HCT116 (cell line): Measurements from ENCODE around the gene SEMA6A. TPM values are rescaled to one million over a fixed set of nuclear protein-coding genes. Genes with fewer than 3 reads are reported as not detected.

Experiments
- ATAC-seq: fragments of 200-7000 bp; cut with Tn5 transposase; 2 replicates; pipeline ENCODE4 v1.9.1; 2020; ENCODE audit warnings: mild to moderate bottlenecking, moderate library complexity
- BruUV-seq: library from RNA; stranded (reverse); fragments of 400-500 nt; replicated peaks from 2 replicates; lab custom pipeline; 2021; lab: Mats Ljungman, UMichigan
- CTCF ChIA-PET: fragments of 300-600 bp; sonication (Branson Sonifier 250); formaldehyde crosslinking; loops from one replicate; lab custom pipeline; 2021; ENCODE audit warnings: antibody characterized with exemption; lab: Charles Lee
- POLR2A ChIA-PET: fragments of 300-600, 350-600 bp; sonication (Branson Sonifier 250); formaldehyde crosslinking; loops from one replicate; lab custom pipeline; 2021; ENCODE audit warnings: antibody characterized with exemption; lab: Charles Lee
- RAD21 ChIA-PET, 2 experiments: fragments of 300-600 bp; sonication (Branson Sonifier 250); formaldehyde crosslinking; loops; one replicate each; lab custom pipeline; 2023; ENCODE audit warnings: low total read pairs in 2 of 2; ENCODE audit not compliant: uncharacterized antibody in 2 of 2, unreplicated experiment in 2 of 2, low non-redundant PET in 1 of 2; lab: Charles Lee
- DNase-seq: peaks from one replicate; pipeline ENCODE4 v3.0.0-alpha.2; 2010; ENCODE audit warnings: low read depth, low spot score
- H2AFZ ChIP-seq: fragments of 200-600 bp; shearing (Covaris generic), sonication (generic); 2 replicates; pipeline ENCODE4 v1.6.1; 2017; ENCODE audit warnings: low read depth, mixed run types, mixed read lengths, antibody characterized with exemption, low read length; ENCODE audit not compliant: poor library complexity, severe bottlenecking
- H3K27ac ChIP-seq: 2 replicates; pipeline ENCODE4 v1.5.1; 2012; ENCODE audit warnings: low read depth, low read length
- H3K27me3 ChIP-seq: fragments of 200-600 bp; sonication (generic); 2 replicates; pipeline ENCODE4 v1.6.1; 2016; ENCODE audit warnings: mixed run types, low read length, mixed read lengths; ENCODE audit not compliant: insufficient read depth
- H3K36me3 ChIP-seq, 2 experiments: fragments of 200-500 bp in 1 of 2; fragments of 200-600 bp in 1 of 2; sonication (Bioruptor generic) in 1 of 2; sonication (generic) in 1 of 2; 2 replicates each; pipeline versions ENCODE4 v1.5.1 to v1.6.1; 2014 to 2016; ENCODE audit warnings: low read length in 2 of 2, inconsistent platforms in 1 of 2, mixed read lengths in 1 of 2, mixed run types in 1 of 2; ENCODE audit not compliant: insufficient read depth in 2 of 2, control insufficient read depth in 1 of 2
- H3K4me1 ChIP-seq, 2 experiments: fragments of 200-600 bp in 1 of 2; sonication (generic) in 1 of 2; 2 replicates each; pipeline versions ENCODE4 v1.5.1 to v1.6.1; 2012 to 2017; ENCODE audit warnings: low read length in 2 of 2, inconsistent platforms in 1 of 2, mild to moderate bottlenecking in 1 of 2, mixed read lengths in 1 of 2, mixed run types in 1 of 2, moderate library complexity in 1 of 2; ENCODE audit not compliant: insufficient read depth in 2 of 2, control insufficient read depth in 1 of 2
- H3K4me2 ChIP-seq: fragments of 200-600 bp; sonication (generic); 2 replicates; pipeline ENCODE4 v1.6.1; 2017; ENCODE audit warnings: mixed run types, low read length, mixed read lengths
- H3K4me3 ChIP-seq, 2 experiments: fragments of 200-600 bp in 1 of 2; sonication (generic) in 1 of 2; replicated peaks in 1 of 2; 2 replicates each; pipeline ENCODE4 v1.5.1; 2011 to 2016; ENCODE audit warnings: low read length in 2 of 2, control low read depth in 1 of 2, low read depth in 1 of 2, mild to moderate bottlenecking in 1 of 2, mixed read lengths in 1 of 2, mixed run types in 1 of 2
- H3K79me2 ChIP-seq: fragments of 200-600 bp; sonication (generic); 2 replicates; pipeline ENCODE4 v1.6.1; 2017; ENCODE audit warnings: mild to moderate bottlenecking, mixed run types, low read length, moderate library complexity, mixed read lengths; ENCODE audit not compliant: insufficient read depth
- H3K9ac ChIP-seq: fragments of 200-600 bp; sonication (generic); 2 replicates; pipeline ENCODE4 v1.6.1; 2016; ENCODE audit warnings: low read length, mixed read lengths
- H3K9me2 ChIP-seq: fragments of 200-600 bp; sonication (generic), shearing (Covaris generic); 2 replicates; pipeline ENCODE4 v1.6.1; 2017; ENCODE audit warnings: mixed run types, mild to moderate bottlenecking, moderate library complexity; ENCODE audit not compliant: insufficient read depth
- H3K9me3 ChIP-seq, 2 experiments: fragments of 200-500 bp in 1 of 2; fragments of 200-600 bp in 1 of 2; sonication (Bioruptor generic) in 1 of 2; sonication (generic) in 1 of 2; 2 replicates each; pipeline ENCODE4 v1.6.1; 2014 to 2017; ENCODE audit warnings: low read length in 2 of 2, mixed read lengths in 2 of 2, inconsistent platforms in 1 of 2, low read depth in 1 of 2, mild to moderate bottlenecking in 1 of 2, mixed run types in 1 of 2, moderate library complexity in 1 of 2; ENCODE audit not compliant: control insufficient read depth in 1 of 2, insufficient read depth in 1 of 2
- H4K20me1 ChIP-seq: fragments of 200-600 bp; sonication (generic), shearing (Covaris generic); 2 replicates; pipeline ENCODE4 v1.6.1; 2017; ENCODE audit warnings: mixed run types, mild to moderate bottlenecking, moderate library complexity; ENCODE audit not compliant: insufficient read depth
- ATF3 ChIP-seq: IDR thresholded peaks from 2 replicates; pipeline ENCODE4 v1.6.1; 2012
- CBX3 ChIP-seq: IDR thresholded peaks from 2 replicates; pipeline ENCODE4 v1.6.1; 2012; ENCODE audit warnings: low read depth
- CEBPB ChIP-seq: IDR thresholded peaks from 2 replicates; pipeline ENCODE4 v1.6.1; 2012; ENCODE audit warnings: low read depth
- CTCF ChIP-seq, 3 experiments: fragments of 200-600 bp in 1 of 3; sonication (generic) in 1 of 3; IDR thresholded peaks in 2 of 3; conservative IDR thresholded peaks in 1 of 3; 2 replicates each; pipeline ENCODE4 v1.5.1; 2012 to 2017; ENCODE audit warnings: low read depth in 2 of 3, low read length in 2 of 3, antibody characterized with exemption in 1 of 3, borderline replicate concordance in 1 of 3, control low read depth in 1 of 3, mild to moderate bottlenecking in 1 of 3, mixed read lengths in 1 of 3, mixed run types in 1 of 3, moderate library complexity in 1 of 3; ENCODE audit not compliant: insufficient read depth in 1 of 3
- EGR1 ChIP-seq: IDR thresholded peaks from 2 replicates; pipeline ENCODE4 v1.6.1; 2012; ENCODE audit warnings: low read depth
- FOSL1 ChIP-seq: IDR thresholded peaks from 2 replicates; pipeline ENCODE4 v1.6.1; 2012; ENCODE audit warnings: low read depth
- JUND ChIP-seq: IDR thresholded peaks from 2 replicates; pipeline ENCODE4 v1.6.1; 2012
- POLR2A ChIP-seq: IDR thresholded peaks from 2 replicates; pipeline ENCODE4 v1.7.0; 2011; ENCODE audit warnings: borderline replicate concordance; ENCODE audit not compliant: insufficient read depth, insufficient read length; ENCODE audit errors: extremely low read depth
- POLR2AphosphoS5 ChIP-seq: IDR thresholded peaks from 2 replicates; pipeline ENCODE4 v1.6.1; 2011; ENCODE audit warnings: mild to moderate bottlenecking, low read depth, low read length, moderate library complexity
- SIN3A ChIP-seq: IDR thresholded peaks from 2 replicates; pipeline ENCODE4 v1.6.1; 2012; ENCODE audit warnings: low read depth
- SP1 ChIP-seq: IDR thresholded peaks from 2 replicates; pipeline ENCODE4 v1.6.1; 2012; ENCODE audit warnings: low read depth
- SRF ChIP-seq: IDR thresholded peaks from 2 replicates; pipeline ENCODE4 v1.6.1; 2012; ENCODE audit warnings: low read depth
- TCF7L2 ChIP-seq: IDR thresholded peaks from 2 replicates; pipeline ENCODE4 v1.7.0; 2011; ENCODE audit warnings: borderline replicate concordance, inconsistent platforms; ENCODE audit not compliant: insufficient read depth, insufficient read length; ENCODE audit errors: extremely low read depth
- ZFX ChIP-seq: fragments of 450-650 bp; IDR thresholded peaks from 2 replicates; pipeline ENCODE4 v1.6.1; 2017
- ZNF274 ChIP-seq: fragments of 200-500 bp; sonication (Bioruptor generic); IDR thresholded peaks from 2 replicates; pipeline ENCODE4 v1.6.1; 2014; ENCODE audit warnings: mild to moderate bottlenecking, low read depth, low read length, inconsistent platforms
- intact Hi-C: fragments of 100-400 bp; cut with micrococcal nuclease; formaldehyde crosslinking; loops from 2 replicates; pipeline ENCODE4 v1.10.0; 2022
- total RNA-seq: library from RNA; stranded (reverse); gene quantifications from one replicate; pipeline ENCODE4 v1.2.1, GENCODE V29; 2021; ENCODE audit not compliant: unreplicated experiment

SEMA6A gene
- total RNA-seq, 1 experiment from 2014 or later = 6.7 TPM

- no peaks in the 10 kb centered on the region for H4K20me1 ChIP-seq
Measured at GRCh38 chr5:116410336-116410890, 164.2 kb downstream of the SEMA6A start.

More at GRCh38 chr5:116410336-116410890, 164.2 kb downstream of the SEMA6A start:
- no peaks in the 10 kb centered on the region for H3K79me2 ChIP-seq
- H3K4me3 ChIP-seq = no peak overlapping the region
- no peak overlapping the region for H3K4me2 ChIP-seq
- no peaks in the 10 kb centered on the region for H3K4me1 ChIP-seq
- POLR2A ChIA-PET = no interaction called here
- no peak overlapping the region for H3K9ac ChIP-seq
- H3K36me3 ChIP-seq = no peaks in the 10 kb centered on the region; a peak in 1 of 4 replicates
- no peak overlapping the region for H3K27ac ChIP-seq
- no peak for TF ChIP-seq SRF
- no peak for TF ChIP-seq POLR2AphosphoS5
- TF ChIP-seq ATF3 = no peak
- TF ChIP-seq POLR2A = no peak
- no peak for TF ChIP-seq SP1
- TF ChIP-seq JUND = no peak
- no peak for TF ChIP-seq TCF7L2
- TF ChIP-seq SIN3A = no peak
- no peak for TF ChIP-seq FOSL1
- TF ChIP-seq EGR1 = no peak
- no peak for TF ChIP-seq ZNF274
- TF ChIP-seq CEBPB = no peak
- TF ChIP-seq CBX3 = no peak
- TF ChIP-seq CTCF (IDR thresholded peaks at IDR 0.05 in 2 of 3, conservative IDR thresholded peaks at IDR 0.05 in 1 of 3; ENCODE audit: borderline replicate concordance in 1 of 3, insufficient read depth in 1 of 3, low read depth in 2 of 3, low read length in 2 of 3) = no peak
- no peak for TF ChIP-seq ZFX
- BruUV-seq = no TSS peak
- DNase-seq (no peak), ATAC-seq (no peak)
- no peaks in the 10 kb centered on the region for H3K27me3 ChIP-seq
- intact Hi-C loops = no loop called here
- no peaks in the 10 kb centered on the region for H3K9me3 ChIP-seq
- CTCF ChIA-PET = no interaction called here
- RAD21 ChIA-PET = no interaction called here
- no peak overlapping the region for H2AFZ ChIP-seq
- no peaks in the 10 kb centered on the region for H3K9me2 ChIP-seq
